Stimulated activated CD4-positive, alpha-beta T cell treated with anti-CD3 and anti-CD28 coated beads, Interleukin-12 subunit alpha, Interleukin-12 subunit beta, amount 100 ng/mL, for 24 hours (primary cell): ENCODE measurements around the gene PDGFC.

Source experiments
- DNase-seq, 2 experiments: peaks; one replicate each; pipeline ENCODE4 v3.0.0-alpha.2; 2020; ENCODE audit warnings: low read depth in 2 of 2

Gene PDGFC

DNA sequence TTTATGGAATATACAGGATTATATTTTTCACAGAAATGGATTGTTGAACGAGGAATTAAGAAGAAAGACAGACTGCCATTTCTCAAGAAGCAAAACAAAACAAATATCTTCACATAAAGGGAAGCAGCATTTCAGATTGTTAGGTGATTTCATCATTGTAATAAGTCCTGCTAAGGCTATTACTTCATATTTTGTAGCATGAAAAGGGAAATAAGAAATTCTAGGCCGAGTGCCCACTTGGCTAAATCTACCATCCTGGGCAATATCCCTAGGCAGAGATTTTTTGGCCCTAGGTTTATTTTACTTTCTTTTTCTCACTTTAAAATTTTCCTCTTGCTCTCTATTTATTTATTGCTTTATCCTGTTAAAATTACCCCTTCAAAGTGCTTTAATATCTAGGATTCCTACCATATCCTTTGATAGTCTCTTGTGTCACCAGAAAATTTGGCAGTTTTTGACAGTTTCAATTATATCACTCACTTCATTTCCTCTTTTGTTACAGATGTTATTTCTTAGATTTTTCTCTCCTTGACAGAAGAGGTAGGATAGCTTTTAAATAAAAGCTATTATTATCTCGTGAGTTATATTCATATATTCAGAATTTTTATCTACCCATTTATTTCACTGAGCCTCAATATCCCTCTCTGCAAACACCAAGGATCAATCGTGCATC lies 142.3 kb downstream of the PDGFC start:
- no peak for DNase-seq

DNA sequence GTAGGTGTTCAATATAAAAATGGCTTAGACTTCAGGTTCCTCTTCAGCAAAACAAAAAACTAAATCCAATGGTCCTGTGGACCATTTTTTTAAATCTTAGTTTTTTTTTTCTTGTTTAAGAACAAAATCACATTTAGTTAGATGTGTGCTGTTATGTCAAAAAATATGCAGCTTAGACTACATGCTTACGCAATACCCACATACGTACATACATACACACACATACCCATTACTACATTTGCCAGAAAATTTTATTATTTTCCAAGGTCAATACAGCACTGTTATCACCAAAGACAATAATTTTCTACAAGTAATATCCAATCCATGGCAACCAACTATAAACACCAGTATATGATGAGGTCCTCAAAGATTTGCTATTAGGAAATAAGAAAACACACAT lies 144.1 kb downstream of the PDGFC start:
- DNase-seq = no peak

DNA sequence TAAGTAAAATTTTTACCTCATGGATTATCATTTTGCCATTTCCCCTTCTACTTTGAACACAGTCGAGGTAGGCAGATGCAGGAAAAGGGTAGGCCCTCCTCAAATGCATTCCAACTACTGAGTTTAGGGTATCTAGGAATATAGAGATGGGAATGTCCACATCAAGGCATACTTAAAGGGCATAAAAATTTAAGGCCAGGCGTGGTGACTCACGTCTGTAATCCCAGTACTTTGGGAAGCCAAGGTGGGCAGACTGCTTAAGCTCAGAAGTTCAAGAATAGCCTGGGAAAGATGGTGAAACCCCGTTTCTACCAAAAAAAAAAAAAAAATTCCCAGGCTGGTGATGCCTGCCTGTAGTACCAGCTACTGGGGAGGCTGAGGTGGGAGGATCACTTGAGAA lies 146.5 kb downstream of the PDGFC start:
- no peak for DNase-seq

DNA sequence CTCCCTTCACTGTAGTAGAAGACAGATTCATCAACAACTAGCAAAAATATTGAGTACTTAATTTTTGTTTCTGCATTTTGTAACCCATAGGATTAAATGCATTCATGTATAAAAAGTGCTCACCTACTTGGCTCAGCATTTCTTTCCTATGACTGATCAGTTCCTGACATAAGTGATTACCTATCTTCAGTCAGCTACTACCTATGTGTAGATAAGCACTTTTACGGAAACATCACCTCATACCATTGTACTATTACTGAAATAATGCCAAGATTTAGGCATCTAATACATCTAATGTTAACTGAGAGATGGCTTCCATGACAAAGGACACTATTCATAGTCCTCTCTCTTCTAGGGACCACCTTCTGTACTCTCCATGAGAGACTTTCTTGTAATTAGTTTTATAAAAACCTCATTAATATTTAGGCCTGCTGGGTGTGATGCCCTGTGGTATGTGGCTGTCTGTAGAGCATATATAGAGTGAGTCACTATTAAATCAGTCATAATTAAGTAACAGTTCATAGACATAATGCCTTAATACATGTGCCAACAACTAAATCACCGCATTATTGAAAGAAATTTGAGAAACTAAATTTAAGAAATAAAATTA lies 147.0 kb downstream of the PDGFC start:
- no peak for DNase-seq

DNA sequence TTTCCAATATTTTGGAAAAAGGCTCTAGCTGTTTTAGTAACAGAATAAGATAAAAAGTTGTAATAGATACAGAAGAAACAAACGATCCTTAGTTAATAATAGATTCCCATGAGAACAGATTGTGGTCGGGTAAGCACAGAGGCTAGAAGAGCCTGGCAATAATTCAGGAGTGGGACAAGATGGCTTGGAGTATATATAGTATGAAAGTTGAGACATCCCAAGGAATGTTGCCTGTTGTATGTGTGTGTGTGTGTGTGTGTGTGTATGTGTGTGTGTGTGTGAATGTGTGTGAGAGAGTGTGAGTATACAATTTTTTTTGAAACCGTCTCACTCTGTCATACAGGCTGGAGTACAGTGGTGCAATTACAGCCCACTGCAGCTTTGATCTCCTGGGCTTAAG lies 150.7 kb downstream of the PDGFC start:
- no peak for DNase-seq

DNA sequence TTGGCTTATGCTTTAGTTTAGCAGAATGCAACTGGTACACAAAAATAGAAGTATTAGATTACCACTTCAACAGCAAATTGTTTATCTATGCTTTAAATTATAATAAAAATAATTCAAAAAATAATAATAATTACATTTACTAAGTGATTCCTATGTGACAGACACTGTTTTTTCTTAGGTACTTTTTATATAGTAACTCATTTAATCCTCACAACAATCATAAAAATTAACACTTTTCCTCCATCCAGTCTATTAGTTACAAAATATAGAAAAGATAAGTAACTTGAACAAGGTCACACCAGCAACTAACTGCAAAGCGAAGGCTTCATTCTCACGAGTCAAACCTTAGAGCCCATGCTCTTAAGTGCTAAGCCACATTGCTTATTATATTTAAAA lies 155.2 kb downstream of the PDGFC start:
- no peak for DNase-seq

DNA sequence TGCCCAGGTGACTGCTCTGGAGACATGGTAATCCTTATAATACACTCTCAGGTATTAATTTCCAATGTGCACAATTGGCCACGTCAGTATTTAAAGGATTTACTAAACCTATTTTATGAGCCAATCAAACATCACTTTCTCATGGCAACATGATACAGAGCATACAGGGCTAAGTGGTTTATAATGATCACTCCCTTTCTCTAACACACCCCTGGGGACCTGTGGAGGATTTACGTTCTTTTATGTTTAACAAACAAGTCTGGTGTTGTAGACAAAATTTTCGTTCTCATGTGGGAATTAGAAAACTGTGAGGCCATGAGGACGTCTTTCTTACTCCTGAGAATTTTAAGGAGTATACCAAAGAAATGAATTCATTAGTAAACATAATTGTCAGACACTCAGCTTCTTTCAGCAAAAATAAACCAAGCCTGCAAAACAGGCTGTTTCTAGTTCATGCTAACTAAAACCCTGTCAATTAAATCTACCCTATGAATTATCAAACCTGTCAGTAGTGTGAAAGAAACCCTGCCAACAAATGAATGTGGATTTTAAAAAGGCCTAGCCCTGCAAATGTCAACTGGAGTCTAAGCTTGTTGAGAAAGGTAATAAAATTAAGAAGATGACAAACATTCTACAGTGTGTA lies 155.8 kb downstream of the PDGFC start:
- DNase-seq = no peak

DNA sequence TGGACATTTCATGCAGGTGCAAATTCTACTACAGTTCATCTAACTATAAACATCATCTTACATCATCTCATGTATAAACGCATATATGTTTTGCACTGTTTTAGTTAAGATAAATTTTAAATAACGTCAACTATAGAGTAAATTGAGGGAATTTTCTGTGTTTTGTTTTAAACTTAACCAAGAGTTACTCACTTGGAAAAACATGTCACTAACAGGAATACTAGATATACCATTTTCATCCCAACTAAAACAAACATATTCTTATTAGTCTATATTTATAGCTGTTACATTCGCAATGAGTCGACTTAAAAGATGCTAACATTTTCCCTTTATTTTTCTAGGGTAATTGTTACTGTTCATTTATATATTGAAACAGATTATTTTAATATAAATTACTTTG lies 159.6 kb downstream of the PDGFC start:
- DNase-seq = no peak

DNA sequence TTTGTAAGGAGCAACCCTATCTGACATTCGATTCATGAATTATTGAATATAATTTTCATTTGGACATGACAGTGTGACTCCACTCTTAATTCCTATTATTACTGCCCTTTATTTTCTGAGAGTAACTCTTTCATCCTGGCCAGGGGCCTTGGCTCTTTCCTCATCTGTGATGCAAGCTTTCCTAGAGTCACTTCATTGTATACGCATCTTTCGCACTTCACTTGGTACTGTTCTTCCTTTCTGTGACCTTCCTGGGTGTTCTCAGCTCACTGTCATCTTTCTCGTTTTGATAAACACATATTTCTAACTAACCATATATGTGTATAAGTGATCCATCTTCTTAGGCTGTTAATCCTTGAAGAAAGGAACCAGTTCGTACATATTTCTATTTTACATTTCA lies 160.3 kb downstream of the PDGFC start:
- no peak for DNase-seq

DNA sequence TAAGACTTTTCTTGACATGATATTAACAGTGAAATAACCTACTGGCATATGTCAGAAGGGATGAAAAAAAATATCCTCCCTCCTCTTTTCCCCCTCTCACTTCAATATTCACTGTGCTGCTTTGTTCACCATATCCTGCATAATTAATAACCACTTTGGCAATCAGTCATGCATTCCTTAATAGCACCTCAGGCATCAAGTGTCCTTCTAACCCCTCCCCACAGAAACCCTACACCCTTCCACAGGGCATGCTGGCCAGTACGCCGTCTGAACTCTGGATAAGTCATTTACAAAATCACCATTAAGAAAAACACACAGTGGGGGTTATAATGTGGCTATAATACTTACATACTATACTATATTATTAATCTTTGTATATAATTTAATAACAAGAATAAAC lies 165.9 kb downstream of the PDGFC start:
- no peak for DNase-seq

DNA sequence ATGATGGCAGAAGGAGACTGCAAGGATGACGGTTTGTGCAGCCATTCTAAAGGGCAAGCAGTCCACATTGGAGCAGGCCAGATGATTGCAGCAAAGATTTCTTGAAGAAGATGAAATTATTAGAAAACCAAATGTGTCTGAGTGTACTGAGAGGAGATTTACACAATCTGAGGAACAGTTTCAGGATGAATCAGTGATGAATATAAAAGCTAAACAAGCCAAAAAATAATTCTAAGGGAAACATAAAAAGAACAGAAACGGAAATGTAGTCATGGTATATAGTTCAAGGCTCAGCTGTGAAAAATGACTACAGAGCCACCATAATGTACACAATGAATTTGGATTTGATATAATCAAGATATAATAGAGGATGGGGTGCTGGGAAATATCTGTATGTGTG lies 168.5 kb downstream of the PDGFC start:
- DNase-seq = no peak

DNA sequence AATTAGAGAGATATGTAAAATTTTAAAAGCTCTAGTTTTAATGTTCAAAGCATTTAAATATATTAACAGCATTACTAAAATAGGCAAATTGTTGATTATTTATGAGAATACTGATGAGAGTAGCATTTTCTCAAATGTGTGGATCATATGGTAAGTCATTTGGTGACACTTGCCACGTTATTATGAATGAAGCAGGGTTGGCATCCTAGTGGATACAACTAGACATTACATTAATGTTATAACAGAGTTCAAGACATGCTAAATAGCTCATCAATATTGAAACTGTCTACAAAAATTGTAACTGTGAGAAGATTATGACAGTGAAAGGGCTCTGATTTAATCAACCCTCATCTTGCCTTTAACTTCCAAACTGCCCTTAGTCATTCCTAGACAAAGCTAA lies 171.1 kb downstream of the PDGFC start:
- DNase-seq = no peak

DNA sequence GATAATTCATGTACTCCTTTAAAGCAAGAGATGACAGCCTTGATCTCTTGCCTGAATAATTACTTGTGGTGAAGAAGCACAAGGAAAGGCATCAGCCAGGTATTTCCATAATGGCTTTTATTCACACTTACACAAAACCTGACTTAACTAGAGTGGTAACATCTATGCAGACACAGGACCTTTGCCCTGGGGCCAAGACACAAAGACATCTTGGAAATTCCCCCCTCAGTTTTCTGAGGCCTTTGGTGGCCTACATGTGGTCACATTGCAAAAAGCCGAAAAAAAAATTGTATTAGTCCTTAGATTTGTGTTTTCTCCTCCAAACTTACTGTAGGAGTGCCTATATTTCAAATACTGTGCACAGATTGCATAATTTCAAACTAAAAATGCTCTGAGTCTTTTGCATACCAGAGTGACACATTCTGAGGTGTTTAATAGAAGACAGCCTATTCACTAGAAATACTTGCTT lies 172.4 kb downstream of the PDGFC start:
- DNase-seq = no peak

DNA sequence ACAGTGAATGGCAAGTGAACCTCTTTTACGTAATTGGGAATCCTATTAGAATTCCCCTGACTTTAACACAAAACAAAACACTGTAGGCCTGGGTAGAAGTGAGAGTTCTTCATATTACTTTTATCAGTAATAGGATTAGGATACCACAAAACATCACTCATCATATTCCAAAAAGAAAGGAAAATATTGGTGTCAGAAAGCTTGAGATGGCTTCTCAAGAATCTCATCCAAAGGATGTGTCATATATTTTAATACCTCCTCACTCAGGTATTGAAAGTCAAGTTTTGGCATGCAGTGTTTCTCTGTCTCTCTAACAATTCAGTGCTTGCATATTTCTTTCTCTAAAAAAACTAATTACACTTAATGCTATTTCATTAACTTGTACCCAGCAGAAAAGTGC lies 173.2 kb downstream of the PDGFC start:
- DNase-seq = no peak

DNA sequence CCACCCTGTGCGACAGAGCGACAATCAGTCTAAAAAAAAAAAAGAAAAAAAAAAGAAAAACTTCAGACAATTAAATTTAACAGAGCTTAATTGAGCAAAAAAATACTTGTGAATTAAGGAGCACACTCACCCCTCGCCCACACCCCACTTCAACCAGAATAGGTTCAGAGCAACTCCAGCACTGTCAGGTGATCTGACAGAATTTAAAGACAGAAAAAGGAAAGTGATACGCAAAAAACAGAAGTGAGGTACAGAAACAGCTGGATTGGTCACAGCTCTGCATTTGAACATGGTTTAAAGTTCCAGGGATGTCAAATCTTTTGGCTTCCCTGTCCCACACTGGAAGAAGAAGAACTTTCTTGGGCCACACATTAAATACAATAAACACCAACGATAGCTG lies 174.4 kb downstream of the PDGFC start:
- no peak for DNase-seq

DNA sequence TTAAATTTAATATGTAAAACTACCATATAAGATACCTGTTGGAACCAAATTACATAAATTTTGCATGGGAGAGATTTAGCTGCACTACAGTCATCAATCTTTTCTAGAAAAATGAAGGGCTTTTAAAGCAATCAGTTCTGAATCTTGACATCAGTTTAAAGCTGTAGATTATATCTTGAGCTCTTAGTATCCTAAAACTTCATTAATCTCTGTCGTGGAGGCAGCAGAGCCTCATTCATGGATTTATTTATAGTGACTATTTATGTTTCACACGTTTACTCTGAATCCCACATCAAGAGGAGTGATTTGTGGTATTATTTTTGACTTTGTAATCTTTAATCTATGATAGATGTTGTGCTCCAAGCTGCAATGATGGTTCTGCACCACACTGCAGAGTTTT lies 175.9 kb downstream of the PDGFC start:
- DNase-seq = no peak

DNA sequence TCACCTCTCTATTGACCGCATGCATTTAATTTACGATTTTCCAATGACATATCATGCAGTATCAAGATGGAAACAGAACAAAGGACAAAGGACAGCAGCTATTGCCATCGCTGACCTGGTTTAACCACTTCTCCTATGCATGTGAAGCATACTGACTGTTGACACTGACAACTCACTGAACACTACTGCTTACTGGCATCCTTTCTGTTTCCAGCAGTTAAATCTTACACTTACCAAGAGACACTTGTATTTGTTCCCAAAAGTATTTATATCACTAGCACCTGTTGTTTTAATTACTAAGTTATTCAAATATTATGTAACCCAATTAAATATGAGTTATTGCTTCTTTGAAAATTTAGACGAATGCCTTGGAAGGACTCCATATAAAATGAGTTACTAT lies 176.7 kb downstream of the PDGFC start:
- no peak for DNase-seq

DNA sequence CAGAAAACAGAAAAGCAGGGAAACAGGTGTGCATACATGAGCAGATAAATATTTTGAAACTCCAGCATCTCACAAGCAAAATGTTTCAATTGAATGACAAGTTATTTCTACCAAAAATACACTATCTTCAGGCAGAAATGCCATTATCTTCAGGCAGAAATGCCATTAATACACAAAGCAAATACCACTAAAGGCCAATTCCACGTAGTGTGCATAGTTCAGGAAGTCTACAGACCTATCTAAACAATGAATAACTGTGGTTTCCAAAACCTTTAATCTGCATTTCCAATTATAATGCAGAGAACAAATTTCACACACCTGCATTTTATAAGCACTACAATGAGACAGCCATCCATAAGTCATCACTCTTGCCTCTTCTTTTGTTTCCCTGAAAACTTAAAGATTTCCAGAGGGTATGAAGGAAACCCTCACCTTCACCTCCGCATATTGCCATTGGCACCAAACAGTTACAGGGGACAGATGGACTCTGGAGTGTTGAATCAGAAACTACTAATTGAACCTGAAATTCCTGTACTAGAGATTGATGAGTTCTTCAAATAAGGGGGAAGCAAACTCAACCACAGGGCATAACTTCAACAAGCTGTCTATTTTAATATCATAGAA lies 179.0 kb downstream of the PDGFC start:
- DNase-seq = no peak

DNA sequence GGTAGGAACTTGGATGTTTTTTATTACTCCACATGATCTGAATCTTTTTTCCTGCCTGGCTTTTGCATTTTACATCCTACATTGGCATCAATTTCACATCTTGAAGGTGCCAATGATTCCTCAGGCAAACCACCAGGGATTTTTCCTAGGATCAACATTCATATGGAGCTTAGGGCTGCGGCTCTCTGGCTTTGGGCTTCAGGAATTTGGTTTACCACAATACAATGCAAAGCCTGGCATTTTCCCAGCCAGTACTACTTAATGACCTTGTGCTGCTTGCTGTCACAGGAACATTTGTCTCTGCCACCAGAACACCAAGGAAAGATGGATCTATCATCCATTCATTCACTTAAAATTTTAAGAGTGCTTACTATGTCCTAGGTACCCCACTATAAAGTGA lies 180.7 kb downstream of the PDGFC start:
- no peak for DNase-seq

DNA sequence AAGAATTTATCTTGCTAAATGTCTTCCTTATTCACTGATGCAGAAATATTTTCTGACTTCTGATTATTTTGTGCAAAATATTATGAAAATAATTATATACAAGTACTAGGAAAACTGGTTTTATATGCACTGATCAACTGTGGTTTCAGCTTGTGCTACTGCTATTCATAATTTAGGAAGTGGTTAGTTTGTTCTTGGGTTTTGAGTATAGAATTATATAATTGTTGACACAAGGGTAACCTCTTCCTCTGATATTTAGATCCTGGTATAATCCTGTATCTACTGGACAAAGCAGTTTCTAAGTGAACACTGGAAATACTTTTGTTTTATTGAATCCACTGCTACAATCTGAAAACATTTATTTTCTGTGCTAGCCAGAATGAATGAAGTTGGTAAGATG lies 182.8 kb downstream of the PDGFC start:
- DNase-seq = no peak

DNA sequence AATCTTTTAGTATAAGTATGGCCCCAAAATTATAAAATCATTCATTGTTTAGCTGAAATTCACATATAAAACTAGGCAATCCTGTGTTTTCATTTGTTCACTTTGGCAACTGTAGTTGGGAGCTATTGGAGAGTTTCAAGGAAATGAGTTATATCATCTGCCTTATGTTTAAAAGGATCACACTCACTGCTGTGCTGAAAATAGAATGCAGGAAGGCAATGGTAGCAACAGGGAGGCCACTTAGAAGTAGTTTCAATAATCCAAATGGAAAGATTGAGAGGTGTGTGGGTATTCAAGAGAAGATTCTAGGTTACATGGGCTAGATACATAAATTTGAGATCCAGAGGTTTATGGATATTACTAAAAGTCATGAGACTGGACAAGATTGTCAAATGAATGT lies 184.9 kb downstream of the PDGFC start:
- DNase-seq = no peak

DNA sequence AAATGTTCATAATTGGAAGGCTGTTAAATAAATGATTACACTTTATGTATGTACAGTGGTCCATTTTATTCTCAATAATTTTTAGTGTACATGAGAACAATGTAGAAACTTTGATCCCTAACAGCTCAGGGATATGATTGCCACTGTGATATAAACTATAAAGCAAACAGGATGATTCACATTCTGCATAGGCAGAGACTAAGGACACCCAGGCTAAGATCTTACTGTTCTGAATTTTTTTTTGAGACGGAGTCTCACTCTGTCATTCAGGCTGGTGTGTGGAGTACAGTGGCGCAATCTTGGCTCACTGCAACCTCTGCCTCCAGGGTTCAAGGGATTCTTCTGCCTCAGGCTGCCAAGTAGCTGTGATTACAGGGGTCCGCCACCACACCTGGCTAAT lies 186.6 kb downstream of the PDGFC start:
- DNase-seq = no peak

DNA sequence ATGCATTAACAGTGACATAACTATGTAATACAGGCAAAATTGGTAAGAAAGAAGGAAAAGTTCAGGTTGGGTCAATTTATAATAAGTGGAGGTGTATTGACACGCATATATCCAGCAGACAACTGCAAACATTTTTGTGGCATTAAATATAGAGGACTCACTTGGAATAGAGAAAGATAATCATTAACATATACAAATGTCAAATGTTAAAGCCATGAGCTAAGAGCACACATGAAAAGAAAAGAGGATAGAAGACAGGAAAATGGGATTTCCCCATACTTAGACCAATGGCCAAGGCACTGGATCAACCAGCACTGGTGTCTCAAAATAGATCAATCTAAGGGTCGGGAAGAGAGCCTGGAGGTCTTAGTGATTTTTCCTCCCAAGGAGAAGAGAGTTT lies 187.6 kb downstream of the PDGFC start:
- DNase-seq = no peak
